ENCODE data around the gene DCDC2.

- TF ChIP-seq CTCF (conservative IDR thresholded peaks at IDR 0.05; ENCODE audit: low read depth, low read length) = no peak
- TF ChIP-seq EZH2 (IDR thresholded peaks at IDR 0.05; ENCODE audit: borderline replicate concordance, low read depth, low read length, poor library complexity, severe bottlenecking) = no peak
These were observed 129.1 kb downstream of the DCDC2 start for GRCh38 chr6:24228681-24229255.
